Activated CD4-positive, alpha-beta memory T cell treated with anti-CD3 and anti-CD28 coated beads, Interleukin-2, amount 10 ng/mL, durations not matched to agents 7 days and 5 days (primary cell): ENCODE results near the gene AMN. TPM values are rescaled to one million over a fixed set of nuclear protein-coding genes. Genes with fewer than 3 reads are reported as not detected.

Experiments used
- CTCF ChIA-PET: fragments of 350-600 bp; sonication (Branson Sonifier 250); formaldehyde crosslinking; loops from one replicate; lab custom pipeline; 2021; ENCODE audit warnings: antibody characterized with exemption, inconsistent platforms; lab: Charles Lee
- POLR2A ChIA-PET: fragments of 350-600 bp; sonication (Branson Sonifier 250); formaldehyde crosslinking; loops from one replicate; lab custom pipeline; 2021; ENCODE audit warnings: antibody characterized with exemption; lab: Charles Lee
- DNase-seq: peaks from one replicate; pipeline ENCODE4 v3.0.0-alpha.2; 2020
- H3K27ac Mint-ChIP-seq: one replicate; pipeline ENCODE4 v1.8.0; 2021; ENCODE audit warnings: mild to moderate bottlenecking, mixed read lengths
- H3K27me3 Mint-ChIP-seq: one replicate; pipeline ENCODE4 v1.8.0; 2021; ENCODE audit warnings: mixed read lengths
- H3K36me3 Mint-ChIP-seq: one replicate; pipeline ENCODE4 v1.8.0; 2021; ENCODE audit warnings: low read depth, mixed read lengths
- H3K4me1 Mint-ChIP-seq: one replicate; pipeline ENCODE4 v1.8.0; 2021; ENCODE audit warnings: mixed read lengths
- H3K4me3 Mint-ChIP-seq: one replicate; pipeline ENCODE4 v1.8.0; 2021; ENCODE audit warnings: mild to moderate bottlenecking, mixed read lengths
- H3K9me3 Mint-ChIP-seq: one replicate; pipeline ENCODE4 v1.8.0; 2021; ENCODE audit warnings: mixed read lengths
- total RNA-seq, 2 experiments: library from RNA; stranded (reverse); gene quantifications; one replicate each; pipeline ENCODE4 v1.2.3, GENCODE V29; 2021

The AMN gene
- total RNA-seq, 2 experiments from 2014 or later, result 0.20 to 0.23 TPM

DNA sequence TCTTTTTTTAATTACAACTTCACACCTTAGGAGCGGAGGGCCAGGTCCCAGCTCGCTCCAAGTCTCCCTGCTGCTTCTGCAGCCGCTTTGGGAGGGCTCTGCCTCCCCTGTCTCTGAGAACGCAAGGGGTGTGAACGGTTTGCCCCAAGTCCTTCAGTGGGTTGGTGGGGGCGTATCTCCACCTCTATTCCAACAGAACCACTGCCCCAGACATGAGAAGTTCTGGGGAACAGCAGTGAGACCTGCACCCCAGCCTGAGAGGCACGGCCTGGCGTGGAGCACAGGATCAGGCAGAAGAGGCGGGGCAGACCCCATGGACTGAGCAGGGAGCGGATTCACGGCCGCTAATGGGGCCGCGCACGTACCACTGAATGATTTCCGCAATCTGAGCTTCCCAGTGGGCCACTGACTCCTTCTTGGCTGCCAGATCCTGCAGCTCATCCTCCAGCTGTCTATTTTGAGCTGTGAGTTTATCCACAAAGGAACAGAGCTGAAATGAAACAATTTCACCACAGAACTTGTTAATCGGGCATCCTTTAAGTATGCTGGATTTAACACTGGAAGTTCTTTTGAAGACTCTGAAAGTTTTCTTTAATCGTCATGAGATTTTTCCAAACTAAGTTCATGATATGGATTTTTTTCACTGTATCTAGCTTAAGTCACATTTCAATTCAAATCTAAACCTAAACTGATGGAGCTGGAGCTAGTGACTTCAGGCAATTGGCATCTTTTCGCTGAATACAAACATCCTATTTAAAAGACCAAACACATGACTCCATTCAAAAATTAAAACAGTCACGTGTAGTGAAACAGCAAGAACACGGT is 44.4 kb downstream of the AMN start:
- DNase-seq, result no peak
- ChIA-PET CTCF (no interaction called here), POLR2A (no interaction called here)
- Mint-ChIP-seq H3K27ac (no peak overlapping the region), H3K4me1 (no peaks in the 10 kb centered on the region), H3K27me3 (no peaks in the 10 kb centered on the region), H3K36me3 (no peaks in the 10 kb centered on the region), H3K4me3 (no peak overlapping the region), H3K9me3 (no peaks in the 10 kb centered on the region)

- Mint-ChIP-seq H3K36me3 (no peaks in the 10 kb centered on the region), H3K4me3 (no peak overlapping the region), H3K27me3 (no peaks in the 10 kb centered on the region), H3K27ac (no peak overlapping the region), H3K9me3 (no peaks in the 10 kb centered on the region), H3K4me1 (no peaks in the 10 kb centered on the region)
- POLR2A ChIA-PET, result no interaction called here
- CTCF ChIA-PET, result no interaction called here
- no peak for DNase-seq
Observed at GRCh38 chr14:102967506-102967795, 45.0 kb downstream of the AMN start.

DNA sequence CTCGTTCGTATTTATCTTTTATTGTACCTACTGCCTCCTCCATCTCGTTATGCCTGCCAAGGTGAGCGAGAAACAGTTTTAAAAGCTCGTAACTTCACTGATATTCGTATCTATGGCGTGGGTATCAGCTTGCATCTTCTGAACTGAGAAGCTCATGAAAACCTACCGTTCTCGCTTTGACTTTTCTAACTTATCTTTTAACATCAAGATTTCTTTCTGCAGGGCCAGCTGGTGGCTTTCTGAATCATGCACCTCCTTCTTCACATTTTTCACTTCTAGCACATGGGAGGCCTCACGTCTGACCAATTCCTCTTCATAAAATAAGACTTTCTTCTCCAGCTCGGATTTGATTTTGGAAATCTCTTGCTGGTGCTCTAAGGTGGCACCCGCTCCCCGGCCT is 45.8 kb downstream of the AMN start:
- POLR2A ChIA-PET, result no interaction called here
- no peaks in the 10 kb centered on the region for H3K9me3 Mint-ChIP-seq
- no peaks in the 10 kb centered on the region for H3K36me3 Mint-ChIP-seq
- no peak overlapping the region for H3K4me3 Mint-ChIP-seq
- no peak overlapping the region for H3K27ac Mint-ChIP-seq
- no peaks in the 10 kb centered on the region for H3K27me3 Mint-ChIP-seq
- no peaks in the 10 kb centered on the region for H3K4me1 Mint-ChIP-seq
- no peak for DNase-seq
- CTCF ChIA-PET, result interaction anchor here (0.6 kb wide), 1 partner anchor 11 kb away, joined by 8 read pairs; no protein-coding TSS in a partner anchor

DNA sequence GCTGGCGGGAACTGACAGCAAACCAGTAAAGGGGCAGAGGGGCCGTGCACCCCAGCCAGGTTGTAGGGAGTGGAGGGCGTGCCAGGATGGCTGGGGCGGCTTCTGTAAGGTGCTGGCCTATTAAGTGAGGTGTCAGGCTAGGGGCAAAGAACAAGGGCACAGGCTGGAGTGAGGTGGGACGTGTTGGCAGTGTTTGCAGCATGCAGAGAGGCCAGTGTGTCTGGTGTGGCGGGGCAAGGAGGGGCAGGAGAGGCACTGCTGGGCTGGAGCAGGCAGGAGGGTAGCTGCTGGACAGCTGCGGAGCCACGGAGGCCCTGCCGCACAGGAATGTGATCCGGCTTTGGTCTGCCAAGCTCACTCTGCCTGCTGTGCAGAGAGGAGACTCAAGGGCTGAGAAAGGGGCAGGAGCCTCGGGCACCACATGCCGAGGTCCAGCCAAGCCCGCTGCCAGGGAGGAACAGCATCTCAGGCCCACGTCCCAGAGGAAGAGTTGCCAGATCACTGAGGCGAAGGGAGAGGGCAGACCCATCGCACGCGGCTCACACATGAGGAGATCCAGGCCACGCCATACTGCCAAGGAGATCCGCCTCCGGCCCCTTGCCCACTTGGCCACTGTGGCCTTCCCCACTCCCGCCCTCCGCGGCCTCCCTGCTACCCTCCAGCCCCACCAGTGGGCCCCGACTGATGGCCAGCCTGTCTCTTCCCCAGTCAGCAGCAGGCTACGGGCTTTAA is 46.8 kb downstream of the AMN start:
- CTCF ChIA-PET, result interaction anchor here (0.6 kb wide), 1 partner anchor 12 kb away, joined by 8 read pairs; no protein-coding TSS in a partner anchor

GRCh38 chr14:102969901-102970300 is 47.4 kb downstream of the AMN start:
- no peaks in the 10 kb centered on the region for H3K36me3 Mint-ChIP-seq
- POLR2A ChIA-PET, result no interaction called here
- H3K27me3 Mint-ChIP-seq, result no peaks in the 10 kb centered on the region

More for the DNA sequence above, 46.8 kb downstream of the AMN start:
- Mint-ChIP-seq H3K4me1 (no peaks in the 10 kb centered on the region), H3K27ac (no peak overlapping the region), H3K9me3 (no peaks in the 10 kb centered on the region), H3K27me3 (no peaks in the 10 kb centered on the region), H3K36me3 (no peaks in the 10 kb centered on the region), H3K4me3 (no peak overlapping the region)
- no peak for DNase-seq
- POLR2A ChIA-PET, result no interaction called here

DNA sequence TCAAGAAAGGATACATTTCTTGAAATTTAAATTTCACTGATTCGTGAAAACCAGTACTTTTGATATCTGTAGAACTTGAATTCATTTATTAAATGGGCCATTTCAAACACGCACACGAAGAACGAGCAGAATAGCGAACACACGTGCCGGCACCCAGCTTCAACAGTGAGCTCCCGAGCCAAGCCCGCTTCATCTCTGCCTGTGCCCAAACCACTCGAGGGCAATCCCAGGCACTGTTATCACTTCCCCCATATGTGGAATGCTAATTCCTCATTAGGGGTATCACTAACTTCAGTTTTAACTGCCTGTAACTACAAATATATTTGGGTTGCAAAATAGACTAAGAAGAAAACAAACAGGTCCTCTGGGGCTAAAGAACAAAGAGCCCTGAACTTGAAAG is 48.0 kb downstream of the AMN start:
- Mint-ChIP-seq H3K4me3 (no peak overlapping the region), H3K27me3 (no peaks in the 10 kb centered on the region), H3K36me3 (no peaks in the 10 kb centered on the region), H3K9me3 (no peaks in the 10 kb centered on the region), H3K27ac (no peak overlapping the region), H3K4me1 (no peaks in the 10 kb centered on the region)
- no peak for DNase-seq
- ChIA-PET POLR2A (no interaction called here), CTCF (no interaction called here)

More at GRCh38 chr14:102969901-102970300, 47.4 kb downstream of the AMN start:
- no peak overlapping the region for H3K4me3 Mint-ChIP-seq
- H3K9me3 Mint-ChIP-seq, result no peaks in the 10 kb centered on the region
- no peaks in the 10 kb centered on the region for H3K4me1 Mint-ChIP-seq
- no peak for DNase-seq
- CTCF ChIA-PET, result no interaction called here
- no peak overlapping the region for H3K27ac Mint-ChIP-seq

- Mint-ChIP-seq H3K4me3 (no peak overlapping the region), H3K36me3 (no peaks in the 10 kb centered on the region), H3K4me1 (no peaks in the 10 kb centered on the region), H3K9me3 (no peaks in the 10 kb centered on the region), H3K27me3 (no peaks in the 10 kb centered on the region), H3K27ac (no peak overlapping the region)
- ChIA-PET POLR2A (no interaction called here), CTCF (no interaction called here)
- DNase-seq, result no peak
Observed at GRCh38 chr14:102971314-102971713, 48.9 kb downstream of the AMN start.

- Mint-ChIP-seq H3K4me3 (no peak overlapping the region), H3K4me1 (no peaks in the 10 kb centered on the region), H3K27ac (no peak overlapping the region), H3K9me3 (no peaks in the 10 kb centered on the region), H3K36me3 (no peaks in the 10 kb centered on the region), H3K27me3 (no peaks in the 10 kb centered on the region)
- ChIA-PET POLR2A (no interaction called here), CTCF (no interaction called here)
- no peak for DNase-seq
Observed at GRCh38 chr14:102971836-102972606, 49.6 kb downstream of the AMN start.

- no peak overlapping the region for H3K4me3 Mint-ChIP-seq
- H3K36me3 Mint-ChIP-seq, result no peaks in the 10 kb centered on the region
- ChIA-PET CTCF (no interaction called here), POLR2A (no interaction called here)
- H3K4me1 Mint-ChIP-seq, result no peaks in the 10 kb centered on the region
- H3K27me3 Mint-ChIP-seq, result no peaks in the 10 kb centered on the region
- no peaks in the 10 kb centered on the region for H3K9me3 Mint-ChIP-seq
- no peak for DNase-seq
- no peak overlapping the region for H3K27ac Mint-ChIP-seq
Observed at GRCh38 chr14:102973706-102974285, 51.3 kb downstream of the AMN start.

DNA sequence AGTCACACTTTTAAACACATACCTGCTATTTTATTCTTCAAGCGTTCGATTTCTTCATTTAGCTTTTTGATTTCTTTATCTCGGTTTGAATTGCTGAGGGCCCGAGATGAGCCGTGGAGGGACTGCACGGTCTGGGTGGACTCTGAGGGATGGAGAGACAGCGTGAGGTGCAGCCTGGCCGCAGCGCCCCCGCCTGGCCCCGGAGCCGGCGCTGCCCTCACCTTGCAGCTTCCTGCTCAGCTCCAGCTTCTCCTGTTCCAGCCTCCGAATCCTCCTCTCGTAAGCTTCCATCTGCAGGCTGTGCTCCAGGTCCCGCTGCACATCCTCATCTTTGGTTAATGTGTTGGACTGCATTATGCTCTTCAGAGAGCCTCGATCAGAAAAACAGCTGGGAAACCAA is 53.2 kb downstream of the AMN start:
- ChIA-PET CTCF (interaction anchor here (1.0 kb wide), 1 partner anchor 279 kb away, joined by 3 read pairs; no protein-coding TSS in a partner anchor), POLR2A (no interaction called here)
- no peak for DNase-seq
- no peaks in the 10 kb centered on the region for H3K27me3 Mint-ChIP-seq
- H3K9me3 Mint-ChIP-seq, result no peaks in the 10 kb centered on the region
- H3K4me1 Mint-ChIP-seq, result no peaks in the 10 kb centered on the region
- H3K4me3 Mint-ChIP-seq, result no peak overlapping the region
- no peak overlapping the region for H3K27ac Mint-ChIP-seq
- no peaks in the 10 kb centered on the region for H3K36me3 Mint-ChIP-seq

GRCh38 chr14:102977475-102977874 is 55.0 kb downstream of the AMN start:
- POLR2A ChIA-PET, result no interaction called here
- H3K4me1 Mint-ChIP-seq, result no peaks in the 10 kb centered on the region
- DNase-seq, result no peak
- no peaks in the 10 kb centered on the region for H3K27me3 Mint-ChIP-seq
- CTCF ChIA-PET, result no interaction called here
- no peaks in the 10 kb centered on the region for H3K36me3 Mint-ChIP-seq
- no peaks in the 10 kb centered on the region for H3K9me3 Mint-ChIP-seq
- H3K27ac Mint-ChIP-seq, result no peak overlapping the region
- no peak overlapping the region for H3K4me3 Mint-ChIP-seq

DNA sequence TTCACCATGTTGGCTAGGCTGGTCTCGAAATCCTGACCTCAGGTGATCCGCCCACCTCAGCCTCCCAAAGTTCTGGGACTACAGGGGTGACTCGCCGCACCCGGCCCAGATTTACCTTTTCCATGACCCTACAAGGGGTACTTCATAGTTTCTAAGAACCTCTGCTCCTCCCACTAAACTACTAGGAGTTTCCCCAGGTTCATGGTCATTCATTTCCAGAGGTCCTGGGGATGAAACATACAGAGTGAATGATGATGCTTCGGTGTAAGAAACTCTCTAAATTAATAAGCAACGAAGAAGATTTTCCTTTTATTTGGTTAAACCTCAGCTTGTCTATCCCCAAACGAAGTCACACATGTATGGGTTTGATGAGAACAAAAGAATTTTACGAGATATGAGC is 56.9 kb downstream of the AMN start:
- CTCF ChIA-PET, result interaction anchor here (0.6 kb wide), 1 partner anchor 385 kb away, joined by 4 read pairs; no protein-coding TSS in a partner anchor
- no peaks in the 10 kb centered on the region for H3K27me3 Mint-ChIP-seq

DNA sequence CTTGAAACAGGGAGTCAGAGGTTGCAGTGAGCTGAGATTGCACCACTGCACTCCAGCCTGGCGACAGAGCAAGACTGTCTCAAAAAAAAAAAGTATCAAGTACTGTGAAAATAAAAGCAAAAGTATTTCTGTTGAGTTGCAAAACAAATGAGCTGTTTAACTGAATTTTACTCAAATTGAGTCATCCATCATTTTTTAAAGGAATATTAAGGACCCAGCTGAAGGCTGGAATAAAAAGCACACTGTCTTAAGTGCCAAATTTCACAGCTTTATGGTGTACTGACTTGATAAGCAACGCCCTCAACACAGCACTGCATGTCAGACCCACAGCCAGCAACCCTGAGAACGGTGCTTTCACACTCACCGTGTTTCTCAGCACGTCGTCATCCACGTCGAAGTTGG is 57.9 kb downstream of the AMN start:
- H3K36me3 Mint-ChIP-seq, result no peaks in the 10 kb centered on the region
- no peak overlapping the region for H3K4me3 Mint-ChIP-seq
- ChIA-PET POLR2A (no interaction called here), CTCF (interaction anchor here (1.0 kb wide), 1 partner anchor 286 kb away, joined by 4 read pairs; no protein-coding TSS in a partner anchor)
- H3K9me3 Mint-ChIP-seq, result no peaks in the 10 kb centered on the region
- H3K27me3 Mint-ChIP-seq, result no peaks in the 10 kb centered on the region
- no peaks in the 10 kb centered on the region for H3K4me1 Mint-ChIP-seq
- no peak overlapping the region for H3K27ac Mint-ChIP-seq
- no peak for DNase-seq

More for the DNA sequence above, 56.9 kb downstream of the AMN start:
- POLR2A ChIA-PET, result no interaction called here
- H3K9me3 Mint-ChIP-seq, result no peaks in the 10 kb centered on the region
- no peak overlapping the region for H3K27ac Mint-ChIP-seq
- no peak overlapping the region for H3K4me3 Mint-ChIP-seq
- DNase-seq, result no peak
- H3K4me1 Mint-ChIP-seq, result no peaks in the 10 kb centered on the region
- H3K36me3 Mint-ChIP-seq, result no peaks in the 10 kb centered on the region
